Activated effector memory CD4-positive, alpha-beta T cell treated with Interleukin-2 at 50 U/mL for 16 hours (primary cell): ENCODE measurements around the gene CORIN.
"Not testable (repeated sequence)": the region's sequence is repeated elsewhere in the genome, so short reads cannot be mapped to it uniquely, and the experiment has no call there.

ENCODE experiments used
- DNase-seq: peaks from one replicate; pipeline ENCODE4 v3.0.0-alpha.2; 2020

CORIN gene

DNA sequence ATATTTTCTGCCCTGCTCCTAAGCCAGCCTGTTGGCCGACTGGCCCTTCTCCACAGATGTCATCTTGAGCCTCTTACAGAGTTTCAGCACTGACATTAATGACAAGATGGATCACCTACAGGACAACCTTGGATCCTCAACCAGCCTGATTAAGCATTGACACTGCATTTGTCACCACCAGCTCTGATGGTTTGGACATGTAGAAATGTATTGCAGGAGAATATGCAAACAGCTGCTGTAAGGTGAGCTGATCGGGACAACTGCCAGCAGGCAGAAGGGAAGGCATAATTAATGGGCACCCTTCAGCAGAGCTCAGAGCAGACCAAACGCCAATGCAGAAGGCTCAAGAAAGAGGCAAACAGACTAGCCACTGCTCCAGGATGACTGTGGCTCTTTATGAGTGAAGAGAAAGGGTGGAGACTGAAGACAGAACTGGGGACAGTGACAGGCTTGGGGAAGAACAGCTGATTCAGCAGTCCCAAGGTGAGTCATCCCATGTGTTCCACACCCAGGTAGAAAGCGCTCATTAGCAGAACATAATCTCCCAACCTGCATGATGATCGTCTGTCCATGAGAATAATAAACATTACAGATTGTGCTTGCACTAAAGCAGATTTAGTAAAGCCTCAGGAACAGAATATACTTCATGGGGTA is 6.7 kb downstream of the CORIN start:
- DNase-seq: no peak

- no peak for DNase-seq
These were observed 7.4 kb downstream of the CORIN start for GRCh38 chr4:47830265-47831025.

DNA sequence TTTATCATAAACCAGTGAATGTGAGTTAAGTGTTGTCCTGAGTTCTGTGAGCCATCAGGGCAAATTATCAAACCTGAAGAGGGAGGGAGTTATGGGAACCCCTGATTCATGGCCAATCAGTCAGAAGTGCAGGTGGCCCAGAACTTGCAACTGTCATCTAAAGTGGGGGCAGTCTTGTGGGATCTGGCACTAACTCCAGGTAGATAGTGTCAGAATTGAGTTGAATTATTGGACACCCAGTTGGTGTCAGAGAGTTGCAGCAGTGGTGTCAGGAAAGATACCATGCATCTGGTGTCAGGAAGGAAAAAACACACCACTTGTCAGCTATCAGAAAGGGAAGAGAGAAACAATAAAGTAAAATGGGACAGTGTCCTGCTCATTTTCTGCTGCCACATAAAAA is 8.4 kb downstream of the CORIN start:
- DNase-seq: no peak

GRCh38 chr4:47827343-47828047 is 10.4 kb downstream of the CORIN start:
- no peak for DNase-seq

GRCh38 chr4:47824840-47825239 is 13.0 kb downstream of the CORIN start:
- DNase-seq: no peak

DNA sequence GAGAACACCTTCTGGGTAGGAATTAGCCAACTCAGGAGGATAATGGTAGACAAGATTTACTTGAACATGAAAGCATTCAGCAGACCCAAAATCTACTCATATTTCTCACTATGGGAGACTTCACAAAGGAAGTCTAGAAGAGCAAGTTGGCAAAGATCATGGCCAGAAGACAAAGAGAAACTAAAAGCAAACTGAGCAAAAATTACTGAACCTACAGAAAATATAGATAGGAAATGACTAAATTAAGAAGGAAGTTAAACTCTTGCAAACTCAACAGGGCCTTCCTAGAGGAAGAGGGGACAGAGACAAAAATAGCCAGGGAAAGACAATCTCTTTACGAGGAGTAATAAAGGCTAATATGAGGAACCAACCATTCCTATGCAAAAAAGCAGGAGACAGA is 18.7 kb downstream of the CORIN start:
- DNase-seq: no peak

DNA sequence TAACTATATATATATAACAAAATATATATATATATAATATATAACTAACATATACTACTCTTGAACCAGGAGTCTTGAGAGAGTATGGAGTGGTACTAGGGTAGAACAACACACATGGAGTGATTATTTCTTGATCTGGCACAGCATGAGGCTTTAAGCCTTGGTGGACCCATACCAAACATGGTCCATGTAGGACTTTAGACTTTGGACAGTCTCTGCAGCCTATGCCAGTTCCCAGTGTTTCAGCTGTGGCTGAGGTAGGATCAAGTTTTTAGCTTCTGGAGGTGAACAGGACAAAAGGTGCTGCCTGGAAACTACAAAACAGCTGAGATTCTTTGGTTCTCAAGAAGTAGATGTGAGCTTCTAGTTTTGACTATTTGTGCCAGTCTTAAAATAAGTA is 20.6 kb downstream of the CORIN start:
- DNase-seq: no peak

DNA sequence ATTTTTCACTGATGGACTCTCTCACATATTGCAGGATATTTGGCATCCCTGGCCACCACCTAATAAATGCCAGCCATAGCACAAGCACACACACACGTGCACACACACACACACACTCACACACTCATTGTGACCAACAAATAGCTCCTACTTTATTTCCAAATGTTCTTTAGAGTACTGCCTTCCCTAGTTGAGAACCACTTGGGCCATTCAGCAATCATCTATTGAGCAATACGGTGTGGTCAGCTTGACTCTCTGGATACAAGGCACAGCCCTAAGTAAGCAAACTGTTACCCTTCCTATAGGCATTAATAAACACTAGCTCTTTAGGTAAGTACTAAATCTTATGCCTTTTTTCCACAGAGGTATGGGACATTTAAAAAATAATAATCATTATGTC is 21.1 kb downstream of the CORIN start:
- no peak for DNase-seq

DNA sequence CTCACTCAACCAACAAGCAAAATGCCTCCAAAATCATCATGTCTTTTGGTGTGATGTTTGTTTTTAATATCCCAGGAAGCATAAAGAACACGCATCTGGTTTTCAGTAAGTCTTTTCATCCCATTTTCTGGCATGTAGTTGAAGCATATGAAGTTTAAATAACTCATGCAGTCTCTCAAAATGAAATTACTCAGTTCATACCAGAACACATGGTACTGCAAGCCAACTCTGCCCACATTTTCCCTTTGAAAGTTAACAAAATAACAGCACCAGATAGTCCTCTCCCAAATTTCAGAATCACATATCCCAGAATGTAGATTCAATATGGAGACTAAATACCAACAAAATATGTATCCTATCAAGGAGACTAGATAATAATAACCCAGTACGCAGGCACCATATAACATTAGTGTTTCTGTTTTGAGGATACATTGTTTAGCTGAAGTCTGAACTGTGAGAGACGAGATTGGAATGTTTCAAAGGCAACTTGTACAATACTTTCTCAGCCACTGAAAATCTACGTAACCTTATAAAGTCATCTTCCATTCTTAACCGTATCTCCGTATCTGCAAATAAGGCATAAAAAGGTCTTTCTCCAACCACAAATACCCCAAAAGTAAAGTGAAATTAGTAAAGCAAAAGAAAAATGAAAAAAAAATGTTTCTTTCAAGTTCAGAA is 23.1 kb downstream of the CORIN start:
- no peak for DNase-seq

- DNase-seq: no peak
These were observed 28.1 kb downstream of the CORIN start for GRCh38 chr4:47809654-47810203.

DNA sequence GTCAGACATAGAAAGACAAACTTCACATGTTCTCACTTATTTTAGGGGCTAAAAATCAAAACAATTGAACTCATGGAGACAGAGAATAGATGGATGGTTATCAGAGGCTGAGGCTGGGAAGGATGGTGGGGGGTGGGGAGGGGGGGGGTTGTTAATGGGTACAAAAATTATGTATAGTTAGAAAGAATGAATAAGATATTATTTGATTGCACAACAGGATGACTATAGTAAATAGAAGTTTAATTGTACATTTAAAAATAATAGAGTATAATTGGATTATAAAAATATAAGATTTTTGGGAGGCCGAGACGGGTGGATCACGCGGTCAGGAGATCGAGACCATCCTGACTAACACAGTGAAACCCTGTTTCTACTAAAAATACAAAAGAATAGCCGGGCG is 33.3 kb downstream of the CORIN start:
- no peak for DNase-seq

DNA sequence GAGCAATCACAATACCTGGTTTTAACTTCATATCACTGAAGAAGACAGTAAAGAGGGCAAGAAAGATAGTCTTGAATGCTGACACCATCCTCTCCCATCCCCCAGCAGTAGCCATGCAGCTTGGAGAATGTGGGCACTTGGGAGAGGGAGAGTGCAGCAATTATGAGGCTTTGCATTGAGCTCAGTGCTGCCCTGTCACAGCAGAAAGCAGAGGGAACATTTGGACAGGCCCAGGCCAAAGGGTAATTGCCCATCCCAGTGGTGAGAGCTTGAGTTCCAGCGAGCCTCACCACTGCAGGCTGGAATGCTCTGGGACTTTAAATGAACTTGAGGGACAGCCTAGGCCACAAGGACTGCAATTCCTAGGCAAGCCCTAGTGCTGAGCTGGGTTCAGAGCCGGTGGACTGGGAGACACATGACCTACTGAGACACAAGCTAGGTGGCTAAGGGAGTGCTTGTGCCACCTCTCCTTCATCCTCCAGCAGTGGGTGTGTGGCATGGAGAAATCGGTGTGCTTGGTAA is 36.3 kb downstream of the CORIN start:
- no peak for DNase-seq

DNA sequence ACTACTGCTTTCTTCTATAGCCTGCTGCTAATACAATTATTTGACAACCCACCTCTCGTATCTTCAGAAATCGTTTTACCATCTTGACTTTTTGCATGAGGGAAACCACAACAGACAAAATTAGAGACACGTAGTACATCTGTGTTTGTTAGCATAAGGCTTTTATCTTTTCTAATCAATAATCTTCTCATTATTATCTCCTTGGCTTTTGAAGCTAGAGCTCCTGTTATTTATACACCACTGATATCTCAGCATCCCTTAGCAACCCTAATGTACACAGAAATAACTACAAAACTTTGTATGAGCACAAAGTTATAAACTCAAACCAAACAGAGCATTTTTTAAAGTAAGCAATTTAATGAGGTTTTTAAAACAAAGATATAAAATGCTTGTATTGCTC is 39.7 kb downstream of the CORIN start:
- DNase-seq: no peak

DNA sequence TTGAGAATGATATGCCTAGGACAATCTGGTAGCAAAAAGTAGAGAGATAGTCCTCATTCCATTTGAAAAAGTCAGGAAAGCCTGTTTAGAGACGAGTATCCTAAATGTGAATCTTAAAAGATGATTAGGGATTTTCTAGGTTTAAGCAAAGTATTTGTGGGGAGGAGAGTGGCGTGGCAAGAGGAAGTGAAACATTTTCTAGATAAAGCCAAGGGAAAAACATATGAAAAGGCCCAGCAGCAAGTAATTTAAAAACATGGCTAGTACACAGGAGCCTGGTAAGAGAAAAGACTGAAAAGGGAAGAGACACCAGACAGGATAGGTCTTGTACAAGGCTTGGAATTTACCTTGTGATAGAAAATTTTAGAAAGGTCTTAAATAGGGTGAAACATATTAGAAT is 45.9 kb downstream of the CORIN start:
- no peak for DNase-seq

GRCh38 chr4:47790105-47790504 is 47.8 kb downstream of the CORIN start:
- DNase-seq: no peak

DNA sequence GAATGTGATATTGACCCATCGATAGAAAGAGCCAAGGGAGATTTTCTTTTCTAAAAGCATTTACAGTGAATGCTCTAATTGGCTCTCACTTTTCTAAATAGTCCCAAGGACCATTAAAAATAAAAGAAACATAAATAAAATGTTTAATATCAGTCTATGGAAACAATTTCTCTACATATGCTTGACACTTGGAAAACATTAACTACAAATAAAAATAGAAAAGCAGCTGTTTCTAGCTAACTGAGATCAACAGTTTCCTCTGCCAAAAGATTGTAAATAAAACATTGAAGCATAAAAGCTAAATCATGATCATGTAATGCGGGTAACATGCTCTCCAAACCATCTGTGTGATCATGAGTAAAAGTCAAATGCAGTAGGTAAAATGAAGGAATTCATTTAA is 49.7 kb downstream of the CORIN start:
- DNase-seq: no peak

- no peak for DNase-seq
These were observed 50.9 kb downstream of the CORIN start for GRCh38 chr4:47786958-47787370.

- no peak for DNase-seq
These were observed 52.7 kb downstream of the CORIN start for GRCh38 chr4:47785153-47785552.

GRCh38 chr4:47784222-47784621 is 53.6 kb downstream of the CORIN start:
- no peak for DNase-seq

GRCh38 chr4:47776353-47776752 is 61.5 kb downstream of the CORIN start:
- no peak for DNase-seq

DNA sequence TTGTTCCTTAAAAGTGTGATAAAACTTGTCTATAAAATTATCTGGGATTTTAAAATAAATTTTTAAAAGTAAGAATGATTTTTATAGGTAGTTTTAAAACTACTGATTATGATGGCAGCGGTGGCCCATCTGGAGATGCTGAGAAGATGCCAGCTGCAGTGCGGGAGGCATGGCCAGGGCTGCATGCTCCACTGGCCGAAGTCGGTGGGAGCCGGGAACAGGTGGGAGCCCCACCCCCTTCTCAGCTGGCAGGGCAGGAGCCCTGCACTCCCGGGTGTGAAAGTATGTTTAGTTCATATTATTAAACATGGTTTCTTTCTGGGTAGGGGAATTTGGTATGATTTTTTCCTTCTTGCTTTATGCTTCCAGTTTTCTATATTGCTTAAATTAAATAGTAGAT is 63.8 kb downstream of the CORIN start:
- no peak for DNase-seq

DNA sequence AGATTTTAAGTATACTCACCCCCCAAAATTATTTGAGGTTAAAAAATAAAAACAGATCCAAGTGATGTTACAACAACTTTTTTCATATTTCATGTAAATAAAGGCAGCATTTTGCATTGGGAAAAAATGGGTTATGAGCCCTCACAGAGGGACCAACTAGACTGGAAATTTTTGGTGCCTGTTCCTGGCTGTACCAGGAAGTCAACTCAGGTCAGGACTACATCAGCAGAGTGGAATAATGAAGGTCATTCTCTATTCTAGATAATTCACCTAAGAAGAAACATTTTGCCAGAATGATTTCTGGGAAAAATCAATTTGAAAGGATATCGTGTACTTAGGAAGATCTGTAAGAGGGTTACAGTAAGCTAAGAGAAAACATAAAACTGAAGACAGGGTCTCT is 66.8 kb downstream of the CORIN start:
- no peak for DNase-seq

DNA sequence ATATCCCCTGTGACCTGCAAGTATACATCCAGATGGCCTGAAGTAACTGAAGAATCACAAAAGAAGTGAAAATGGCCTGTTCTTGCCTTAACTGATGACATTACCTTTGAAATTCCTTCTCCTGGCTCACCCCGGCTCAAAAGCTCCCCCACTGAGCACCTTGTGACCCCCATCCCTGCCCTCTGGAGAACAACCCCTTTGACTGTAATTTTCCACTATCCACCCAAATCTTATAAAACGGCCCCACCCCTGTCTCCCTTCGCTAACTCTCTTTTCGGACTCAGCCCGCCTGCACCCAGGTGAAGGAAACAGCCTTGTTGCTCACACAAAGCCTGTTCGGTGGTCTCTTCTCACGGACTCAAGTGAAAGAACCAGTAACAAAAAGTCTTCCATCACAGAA is 69.9 kb downstream of the CORIN start:
- not testable (repeated sequence) for DNase-seq
